Astrocyte (in vitro differentiated cells and primary cell): ENCODE measurements around the gene GNB1L.
"Not testable (repeated sequence)": the region's sequence is repeated elsewhere in the genome, so short reads cannot be mapped to it uniquely, and the experiment has no call there.

ENCODE experiments used
- CTCF ChIP-seq: IDR thresholded peaks from 2 replicates; pipeline ENCODE4 v1.5.1; 2011; ENCODE audit warnings: low read depth, mild to moderate bottlenecking, inconsistent platforms, low read length, moderate library complexity; ENCODE audit not compliant: insufficient read depth
- EZH2 ChIP-seq: IDR thresholded peaks from 2 replicates; pipeline ENCODE4 v1.6.1; 2012; ENCODE audit warnings: mild to moderate bottlenecking, low read length, inconsistent platforms; ENCODE audit not compliant: insufficient read depth

- not testable (repeated sequence) for TF ChIP-seq CTCF, EZH2
These were observed 21.3 kb downstream of the GNB1L start for GRCh38 chr22:19833327-19833726.
